HepG2 (cell line): Measurements from ENCODE around the gene P4HA1. TPM values are rescaled to one million over a fixed set of nuclear protein-coding genes. Genes with fewer than 3 reads are reported as not detected.

Source experiments
- ETV5 ChIP-seq: IDR thresholded peaks from 2 replicates; pipeline ENCODE4 v1.6.1; 2018; ENCODE audit warnings: missing biosample characterization, missing genetic modification reagents, inconsistent platforms, borderline replicate concordance
- EZH2 ChIP-seq: conservative IDR thresholded peaks from 2 replicates; pipeline ENCODE4 v1.6.1; 2012; ENCODE audit warnings: mild to moderate bottlenecking, low read depth, low read length, moderate library complexity
- HOMEZ ChIP-seq: IDR thresholded peaks from 2 replicates; pipeline ENCODE4 v1.6.1; 2016; ENCODE audit warnings: low read depth
- HOXA3 ChIP-seq: sonication (generic); formaldehyde crosslinking; IDR thresholded peaks from 2 replicates; pipeline ENCODE4 v1.5.0; 2020; ENCODE audit warnings: missing genetic modification reagents
- KDM5A ChIP-seq: fragments of 200-600 bp; sonication (generic); IDR thresholded peaks from 2 replicates; pipeline ENCODE4 v1.7.0; 2018; ENCODE audit warnings: antibody characterized with exemption, mild to moderate bottlenecking, low read length, borderline replicate concordance
- KLF16 ChIP-seq, 2 experiments: sonication (generic) in 1 of 2; formaldehyde crosslinking in 1 of 2; IDR thresholded peaks; 2 replicates each; pipeline versions ENCODE4 v1.6.1 to v1.8.0; 2016 to 2023; ENCODE audit warnings: missing genetic modification reagents in 2 of 2, missing compliant biosample characterization in 1 of 2
- KLF9 ChIP-seq: IDR thresholded peaks from 2 replicates; pipeline ENCODE4 v1.6.1; 2016; ENCODE audit warnings: low read depth
- LCORL ChIP-seq, 2 experiments: fragments of 450-650 bp in 1 of 2; sonication (generic) in 1 of 2; formaldehyde crosslinking in 1 of 2; IDR thresholded peaks; 2 replicates each; pipeline versions ENCODE4 v1.5.0 to v1.6.1; 2017 to 2020; ENCODE audit warnings: antibody characterized with exemption in 1 of 2, missing genetic modification reagents in 1 of 2
- MBNL3 ChIP-seq: fragments of 250-450 bp; sonication (Bioruptor Pico); conservative IDR thresholded peaks from 2 replicates; pipeline ENCODE4 v1.8.0; 2022; ENCODE audit warnings: mild to moderate bottlenecking, inconsistent platforms
- NCOA2 ChIP-seq: sonication (generic); formaldehyde crosslinking; IDR thresholded peaks from 2 replicates; pipeline ENCODE4 v1.8.0; 2022; ENCODE audit warnings: inconsistent platforms
- ONECUT2 ChIP-seq: sonication (generic); formaldehyde crosslinking; IDR thresholded peaks from 2 replicates; pipeline ENCODE4 v1.4.0; 2020; ENCODE audit warnings: missing genetic modification reagents
- PBX2 ChIP-seq: IDR thresholded peaks from 2 replicates; pipeline ENCODE4 v1.6.1; 2016; ENCODE audit warnings: control low read depth
- SATB2 ChIP-seq: sonication (generic); formaldehyde crosslinking; IDR thresholded peaks from 2 replicates; pipeline ENCODE4 v1.5.0; 2020; ENCODE audit warnings: missing genetic modification reagents
- SETDB1 ChIP-seq: sonication (generic); formaldehyde crosslinking; IDR thresholded peaks from 2 replicates; pipeline ENCODE4 v1.5.1; 2020; ENCODE audit warnings: missing genetic modification reagents, mild to moderate bottlenecking, borderline replicate concordance
- TGIF2 ChIP-seq: IDR thresholded peaks from 2 replicates; pipeline ENCODE4 v1.6.1; 2016; ENCODE audit warnings: control low read depth, missing compliant biosample characterization
- ZNF17 ChIP-seq: sonication (generic); formaldehyde crosslinking; IDR thresholded peaks from 2 replicates; pipeline ENCODE4 v1.5.0; 2020; ENCODE audit warnings: mild to moderate bottlenecking, missing genetic modification reagents
- ZNF230 ChIP-seq: sonication (generic); formaldehyde crosslinking; IDR thresholded peaks from 2 replicates; pipeline ENCODE4 v1.4.0; 2020; ENCODE audit warnings: mild to moderate bottlenecking, missing genetic modification reagents
- ZNF232 ChIP-seq: sonication (generic); formaldehyde crosslinking; IDR thresholded peaks from 2 replicates; pipeline ENCODE4 v1.4.0; 2020; ENCODE audit warnings: missing genetic modification reagents, borderline replicate concordance
- ZNF235 ChIP-seq: sonication (generic); formaldehyde crosslinking; IDR thresholded peaks from 2 replicates; pipeline ENCODE4 v1.8.1; 2023; ENCODE audit warnings: mild to moderate bottlenecking, missing genetic modification reagents, borderline replicate concordance
- ZNF746 ChIP-seq: sonication (generic); formaldehyde crosslinking; IDR thresholded peaks from 2 replicates; pipeline ENCODE4 v1.8.0; 2022; ENCODE audit warnings: mild to moderate bottlenecking, missing genetic modification reagents
- ZNF792 ChIP-seq: IDR thresholded peaks from 2 replicates; pipeline ENCODE4 v1.6.1; 2016
- ZNF883 ChIP-seq: sonication (generic); formaldehyde crosslinking; IDR thresholded peaks from 2 replicates; pipeline ENCODE4 v1.5.1; 2020; ENCODE audit warnings: mild to moderate bottlenecking, missing genetic modification reagents; ENCODE audit errors: not compliant biosample characterization
- polyA plus RNA-seq, 8 experiments: library from polyadenylated mRNA; depleted of rRNA in 3 of 8; stranded (reverse) in 7 of 8; unstranded in 1 of 8; fragments of >200 nt; fragmentation: Illumina TruSeq in 4 of 8; extraction: Trizol in 4 of 8; gene quantifications; 2 replicates each; pipeline versions ENCODE4 v1.2.1 to v1.2.3, GENCODE V29; 2011 to 2016; ENCODE audit warnings: low read depth in 4 of 8, missing spikeins in 1 of 8, mixed read lengths in 1 of 8; ENCODE audit not compliant: insufficient read depth in 1 of 8
- total RNA-seq, 5 experiments: library from RNA; depleted of rRNA; stranded (reverse); fragments of >200 nt; fragmentation: Illumina TruSeq; extraction: Trizol; gene quantifications; 2 replicates each; pipeline ENCODE4 v1.2.3, GENCODE V29; 2016; ENCODE audit warnings: low read depth in 1 of 5
- TF ChIP-seq, protein P1 (sequence below): sonication (generic); formaldehyde crosslinking; IDR thresholded peaks from 2 replicates; pipeline ENCODE4 v1.5.1; 2020; ENCODE audit warnings: mild to moderate bottlenecking, missing genetic modification reagents, moderate library complexity

The P4HA1 gene
- total and polyA plus RNA-seq, 2 of the 13 experiments (the other 11 are each of a cell fraction or from before 2014, with no cell fraction given) = 63.1 to 196 TPM

DNA sequence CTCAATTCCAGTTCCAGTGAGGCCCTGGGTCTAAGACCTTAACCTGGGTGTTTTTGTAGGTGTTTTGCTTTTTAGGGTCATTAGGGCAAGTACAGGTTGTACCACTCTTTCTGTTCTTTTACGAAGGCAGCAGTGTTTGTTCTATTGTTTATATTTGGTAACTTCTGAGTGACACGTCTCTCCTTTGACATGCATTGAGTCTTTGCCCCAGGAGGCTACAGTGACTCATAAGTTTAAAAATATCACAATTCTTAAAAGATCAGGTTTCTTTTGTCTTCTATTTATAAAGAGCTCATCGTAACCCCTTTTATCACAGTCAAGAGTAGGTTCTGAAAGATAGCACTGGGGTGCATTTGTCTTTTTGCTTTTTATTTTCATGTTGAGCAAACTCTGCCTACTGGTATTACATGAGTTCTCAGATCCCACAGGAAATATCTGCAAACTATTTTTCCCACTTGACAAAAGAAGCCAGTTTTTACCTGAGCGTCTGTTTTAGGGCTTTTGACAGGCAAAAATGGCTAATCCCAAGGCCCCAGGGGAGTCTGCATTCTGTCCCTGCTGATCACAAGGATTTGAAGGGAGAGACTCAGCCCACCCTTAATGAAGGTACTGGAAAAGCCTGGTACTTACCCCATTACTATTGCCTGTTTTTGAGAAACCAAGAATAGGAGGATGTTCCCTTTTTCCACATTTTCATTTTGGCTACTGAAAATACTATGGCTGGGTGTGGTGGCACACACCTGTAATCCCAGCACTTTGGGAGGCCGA is 21.5 kb upstream of the P4HA1 start (continued):
- no peak for TF ChIP-seq ZNF792
- TF ChIP-seq TGIF2 (CRISPR knock-in tag) = no peak
- TF ChIP-seq ZNF17 = no peak
- no peak for TF ChIP-seq ZNF235 (CRISPR knock-in tag)
- no peak for TF ChIP-seq KLF16 (CRISPR knock-in tag; IDR thresholded peaks at IDR 0.05)
- no peak for TF ChIP-seq ZNF232 (CRISPR knock-in tag)
- TF ChIP-seq ETV5 (CRISPR knock-in tag) = no peak
- TF ChIP-seq SATB2 (CRISPR knock-in tag) = no peak
- TF ChIP-seq NCOA2 (CRISPR knock-in tag) = peak; percentile 21; the same call in 1 of the 2 replicates
- no peak for TF ChIP-seq HOXA3
- 0 out of 2 replicates have a peak, but pooled peaks have one; percentile 12 for TF ChIP-seq HOMEZ
- TF ChIP-seq ZNF883 (CRISPR knock-in tag) = no peak
- no peak for TF ChIP-seq EZH2
- no peak for TF ChIP-seq KLF9 (CRISPR knock-in tag)
- TF ChIP-seq LCORL (IDR thresholded peaks at IDR 0.05) = no peak
- TF ChIP-seq LCORL (CRISPR knock-in tag; IDR thresholded peaks at IDR 0.05) = no peak
- TF ChIP-seq ZNF746 (CRISPR knock-in tag) = no peak
- no peak for TF ChIP-seq MBNL3 (CRISPR knock-in tag)
- no peak for TF ChIP-seq ONECUT2
- no peak for TF ChIP-seq SETDB1 (CRISPR knock-in tag)
- TF ChIP-seq ZNF230 (CRISPR knock-in tag) = no peak
- TF ChIP-seq KDM5A = no peak
- TF ChIP-seq PBX2 (CRISPR knock-in tag) = 0 out of 2 replicates have a peak, but pooled peaks have one; percentile 52
- TF ChIP-seq, protein P1, sequence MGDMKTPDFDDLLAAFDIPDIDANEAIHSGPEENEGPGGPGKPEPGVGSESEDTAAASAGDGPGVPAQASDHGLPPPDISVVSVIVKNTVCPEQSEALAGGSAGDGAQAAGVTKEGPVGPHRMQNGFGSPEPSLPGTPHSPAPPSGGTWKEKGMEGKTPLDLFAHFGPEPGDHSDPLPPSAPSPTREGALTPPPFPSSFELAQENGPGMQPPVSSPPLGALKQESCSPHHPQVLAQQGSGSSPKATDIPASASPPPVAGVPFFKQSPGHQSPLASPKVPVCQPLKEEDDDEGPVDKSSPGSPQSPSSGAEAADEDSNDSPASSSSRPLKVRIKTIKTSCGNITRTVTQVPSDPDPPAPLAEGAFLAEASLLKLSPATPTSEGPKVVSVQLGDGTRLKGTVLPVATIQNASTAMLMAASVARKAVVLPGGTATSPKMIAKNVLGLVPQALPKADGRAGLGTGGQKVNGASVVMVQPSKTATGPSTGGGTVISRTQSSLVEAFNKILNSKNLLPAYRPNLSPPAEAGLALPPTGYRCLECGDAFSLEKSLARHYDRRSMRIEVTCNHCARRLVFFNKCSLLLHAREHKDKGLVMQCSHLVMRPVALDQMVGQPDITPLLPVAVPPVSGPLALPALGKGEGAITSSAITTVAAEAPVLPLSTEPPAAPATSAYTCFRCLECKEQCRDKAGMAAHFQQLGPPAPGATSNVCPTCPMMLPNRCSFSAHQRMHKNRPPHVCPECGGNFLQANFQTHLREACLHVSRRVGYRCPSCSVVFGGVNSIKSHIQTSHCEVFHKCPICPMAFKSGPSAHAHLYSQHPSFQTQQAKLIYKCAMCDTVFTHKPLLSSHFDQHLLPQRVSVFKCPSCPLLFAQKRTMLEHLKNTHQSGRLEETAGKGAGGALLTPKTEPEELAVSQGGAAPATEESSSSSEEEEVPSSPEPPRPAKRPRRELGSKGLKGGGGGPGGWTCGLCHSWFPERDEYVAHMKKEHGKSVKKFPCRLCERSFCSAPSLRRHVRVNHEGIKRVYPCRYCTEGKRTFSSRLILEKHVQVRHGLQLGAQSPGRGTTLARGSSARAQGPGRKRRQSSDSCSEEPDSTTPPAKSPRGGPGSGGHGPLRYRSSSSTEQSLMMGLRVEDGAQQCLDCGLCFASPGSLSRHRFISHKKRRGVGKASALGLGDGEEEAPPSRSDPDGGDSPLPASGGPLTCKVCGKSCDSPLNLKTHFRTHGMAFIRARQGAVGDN (CRISPR knock-in tag) = no peak
